Measurements from ENCODE around the gene NMRK2.

GRCh38 chr19:3897936-3898335, 34.9 kb upstream of the NMRK2 start:
- TF ChIP-seq MAX (IDR thresholded peaks at IDR 0.05; ENCODE audit: low read depth, low read length) (no peak), POLR2A (IDR thresholded peaks at IDR 0.05; ENCODE audit: extremely low read depth, insufficient read length) (no peak), MYC (IDR thresholded peaks at IDR 0.05; ENCODE audit: low read depth, low read length) (no peak)
- TF ChIP-seq, protein P1, sequence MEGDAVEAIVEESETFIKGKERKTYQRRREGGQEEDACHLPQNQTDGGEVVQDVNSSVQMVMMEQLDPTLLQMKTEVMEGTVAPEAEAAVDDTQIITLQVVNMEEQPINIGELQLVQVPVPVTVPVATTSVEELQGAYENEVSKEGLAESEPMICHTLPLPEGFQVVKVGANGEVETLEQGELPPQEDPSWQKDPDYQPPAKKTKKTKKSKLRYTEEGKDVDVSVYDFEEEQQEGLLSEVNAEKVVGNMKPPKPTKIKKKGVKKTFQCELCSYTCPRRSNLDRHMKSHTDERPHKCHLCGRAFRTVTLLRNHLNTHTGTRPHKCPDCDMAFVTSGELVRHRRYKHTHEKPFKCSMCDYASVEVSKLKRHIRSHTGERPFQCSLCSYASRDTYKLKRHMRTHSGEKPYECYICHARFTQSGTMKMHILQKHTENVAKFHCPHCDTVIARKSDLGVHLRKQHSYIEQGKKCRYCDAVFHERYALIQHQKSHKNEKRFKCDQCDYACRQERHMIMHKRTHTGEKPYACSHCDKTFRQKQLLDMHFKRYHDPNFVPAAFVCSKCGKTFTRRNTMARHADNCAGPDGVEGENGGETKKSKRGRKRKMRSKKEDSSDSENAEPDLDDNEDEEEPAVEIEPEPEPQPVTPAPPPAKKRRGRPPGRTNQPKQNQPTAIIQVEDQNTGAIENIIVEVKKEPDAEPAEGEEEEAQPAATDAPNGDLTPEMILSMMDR (IDR thresholded peaks at IDR 0.05; ENCODE audit: low read depth, low read length): no peak
